Thyroid gland (tissue), 4 donors: ENCODE results near the gene EXPH5.

Experiments
- POLR2A ChIP-seq, 2 donors: fragments of 450-650 bp; IDR thresholded peaks; one replicate each; pipeline ENCODE4 v1.6.1; 2017; ENCODE audit warnings: antibody characterized with exemption in 2 of 2, mild to moderate bottlenecking in 2 of 2, moderate library complexity in 1 of 2
- TF ChIP-seq, protein P1 (sequence below), 6 experiments: fragments of 200-600 bp in 3 of 6; fragments of 450-650 bp in 3 of 6; sonication (generic) in 3 of 6; IDR thresholded peaks; one replicate each; pipeline ENCODE4 v1.5.1; 2016 to 2019; ENCODE audit warnings: antibody characterized with exemption in 6 of 6, mild to moderate bottlenecking in 2 of 6, inconsistent platforms in 1 of 6, moderate library complexity in 1 of 6

DNA sequence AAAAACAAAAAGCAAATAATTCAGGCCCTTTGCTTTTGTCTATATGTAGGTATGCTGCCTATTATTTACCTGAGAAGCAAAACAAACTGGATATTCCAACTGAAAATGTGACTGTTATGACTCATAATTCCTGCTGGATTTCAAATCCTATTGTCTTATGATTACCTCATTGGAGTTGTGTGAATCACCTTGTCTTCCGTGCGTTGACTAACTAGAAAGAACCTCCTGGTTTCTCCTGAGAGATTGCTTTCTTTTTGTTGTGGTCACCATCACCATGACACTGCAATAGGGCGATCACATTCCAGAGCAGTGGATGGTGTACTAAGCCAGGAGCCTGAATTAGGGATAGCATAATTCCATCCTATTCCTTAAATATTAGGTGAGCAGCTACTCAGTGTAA lies 23.0 kb upstream of the EXPH5 start:
- no peak for TF ChIP-seq POLR2A (IDR thresholded peaks at IDR 0.05)
- TF ChIP-seq, protein P1, sequence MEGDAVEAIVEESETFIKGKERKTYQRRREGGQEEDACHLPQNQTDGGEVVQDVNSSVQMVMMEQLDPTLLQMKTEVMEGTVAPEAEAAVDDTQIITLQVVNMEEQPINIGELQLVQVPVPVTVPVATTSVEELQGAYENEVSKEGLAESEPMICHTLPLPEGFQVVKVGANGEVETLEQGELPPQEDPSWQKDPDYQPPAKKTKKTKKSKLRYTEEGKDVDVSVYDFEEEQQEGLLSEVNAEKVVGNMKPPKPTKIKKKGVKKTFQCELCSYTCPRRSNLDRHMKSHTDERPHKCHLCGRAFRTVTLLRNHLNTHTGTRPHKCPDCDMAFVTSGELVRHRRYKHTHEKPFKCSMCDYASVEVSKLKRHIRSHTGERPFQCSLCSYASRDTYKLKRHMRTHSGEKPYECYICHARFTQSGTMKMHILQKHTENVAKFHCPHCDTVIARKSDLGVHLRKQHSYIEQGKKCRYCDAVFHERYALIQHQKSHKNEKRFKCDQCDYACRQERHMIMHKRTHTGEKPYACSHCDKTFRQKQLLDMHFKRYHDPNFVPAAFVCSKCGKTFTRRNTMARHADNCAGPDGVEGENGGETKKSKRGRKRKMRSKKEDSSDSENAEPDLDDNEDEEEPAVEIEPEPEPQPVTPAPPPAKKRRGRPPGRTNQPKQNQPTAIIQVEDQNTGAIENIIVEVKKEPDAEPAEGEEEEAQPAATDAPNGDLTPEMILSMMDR (IDR thresholded peaks at IDR 0.05) = no peak
